Spinal cord (tissue), 10 donors: Measurements from ENCODE around the gene NCLN. TPM values are rescaled to one million over a fixed set of nuclear protein-coding genes. Genes with fewer than 3 reads are reported as not detected.
"Not testable (repeated sequence)": the region's sequence is repeated elsewhere in the genome, so short reads cannot be mapped to it uniquely, and the experiment has no call there.

Experiments used
- DNase-seq, 6 donors: peaks; one replicate each; pipeline versions ENCODE4 v3.0.0 to v3.0.0-alpha.2; 2013 to 2015; ENCODE audit warnings: low spot score in 6 of 6, low read depth in 4 of 6
- H3K27ac ChIP-seq: one replicate; pipeline ENCODE4 v1.5.1; 2013; ENCODE audit warnings: low read depth, low read length, control low read depth
- H3K27me3 ChIP-seq: one replicate; pipeline ENCODE4 v1.6.1; 2013; ENCODE audit warnings: low read length; ENCODE audit not compliant: control insufficient read depth, insufficient read depth
- H3K36me3 ChIP-seq: one replicate; pipeline ENCODE4 v1.6.1; 2013; ENCODE audit warnings: low read length; ENCODE audit not compliant: control insufficient read depth, insufficient read depth
- H3K4me1 ChIP-seq: one replicate; pipeline ENCODE4 v1.6.1; 2013; ENCODE audit warnings: low read length; ENCODE audit not compliant: control insufficient read depth, insufficient read depth
- H3K4me3 ChIP-seq: one replicate; pipeline ENCODE4 v1.5.1; 2013; ENCODE audit warnings: low read depth, low read length, control low read depth
- H3K9me3 ChIP-seq: one replicate; pipeline ENCODE4 v1.6.1; 2013; ENCODE audit warnings: low read length; ENCODE audit not compliant: control insufficient read depth, insufficient read depth
- WGBS: methylation state at CpG from one replicate; pipeline ENCODE4 v1.1.5; 2013; ENCODE audit warnings: missing lambda C conversion rate; ENCODE audit not compliant: insufficient coverage; 5-methylcytosine and 5-hydroxymethylcytosine counted together
- polyA plus RNA-seq, 2 donors: library from polyadenylated mRNA; unstranded; fragments of 120-200 nt; gene quantifications; one replicate each; pipeline ENCODE4 v1.2.1, GENCODE V29; 2013; ENCODE audit not compliant: insufficient read length in 2 of 2
- total RNA-seq, 2 donors: library from RNA; depleted of rRNA in 1 of 2; stranded (reverse); fragments of 120-200 nt in 1 of 2; fragments of >200 nt in 1 of 2; gene quantifications; one replicate each; pipeline versions ENCODE4 v1.2.3 to v1.2.4, GENCODE V29; 2013 to 2014
- donor health status: healthy.

Gene NCLN
- total and polyA plus RNA-seq, 4 donors: 12.1 to 55.4 (median 31.2) TPM

GRCh38 chr19:3188627-3189596 is 3.2 kb downstream of the NCLN start:
- peaks cover 32% of the 10 kb centered on the region for H3K4me1 ChIP-seq
- 96% methylated on average over 26 of the region's 35 CpGs for WGBS
- peaks cover 61% of the 10 kb centered on the region for H3K36me3 ChIP-seq
- no peaks in the 10 kb centered on the region for H3K9me3 ChIP-seq
- no peak overlapping the region for H3K27ac ChIP-seq
- DNase-seq: no peak
- H3K27me3 ChIP-seq: no peaks in the 10 kb centered on the region
- no peak overlapping the region for H3K4me3 ChIP-seq

GRCh38 chr19:3189702-3190469 is 4.2 kb downstream of the NCLN start:
- Histone ChIP-seq H3K27ac (no peak overlapping the region), H3K9me3 (no peaks in the 10 kb centered on the region), H3K4me1 (peaks cover 24% of the 10 kb centered on the region), H3K4me3 (no peak overlapping the region), H3K27me3 (no peaks in the 10 kb centered on the region), H3K36me3 (peaks cover 68% of the 10 kb centered on the region)
- WGBS: 85% methylated on average over 21 of the region's 28 CpGs
- DNase-seq: no peak

DNA sequence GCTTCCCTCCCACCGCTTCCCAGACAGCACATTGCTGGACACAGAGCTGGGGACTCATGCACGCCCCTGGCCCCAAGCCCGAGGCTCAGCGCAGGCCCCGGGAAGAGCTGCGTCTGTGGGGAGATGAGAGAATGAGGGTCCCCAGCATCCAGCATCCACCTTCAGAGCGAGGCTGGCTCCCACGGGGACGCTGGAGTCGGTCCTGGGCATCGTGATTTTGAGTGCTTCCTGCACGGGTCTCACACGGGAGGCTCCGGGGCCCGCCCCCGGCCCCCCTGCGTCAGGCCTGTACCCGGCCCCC is 4.7 kb downstream of the NCLN start:
- no peak overlapping the region for H3K27ac ChIP-seq
- peaks cover 23% of the 10 kb centered on the region for H3K4me1 ChIP-seq
- H3K36me3 ChIP-seq: peaks cover 68% of the 10 kb centered on the region
- H3K4me3 ChIP-seq: no peak overlapping the region
- no peaks in the 10 kb centered on the region for H3K27me3 ChIP-seq
- DNase-seq: no peak
- H3K9me3 ChIP-seq: no peaks in the 10 kb centered on the region
- WGBS: 94% methylated on average over 17 of the region's 18 CpGs

GRCh38 chr19:3190921-3191805 is 5.4 kb downstream of the NCLN start:
- Histone ChIP-seq H3K36me3 (peaks cover 73% of the 10 kb centered on the region), H3K27ac (no peak overlapping the region), H3K27me3 (no peaks in the 10 kb centered on the region), H3K4me3 (no peak overlapping the region), H3K4me1 (peaks cover 23% of the 10 kb centered on the region), H3K9me3 (no peaks in the 10 kb centered on the region)
- DNase-seq: no peak
- 86% methylated on average over 41 of the region's 46 CpGs for WGBS

GRCh38 chr19:3191806-3192104 is 6.0 kb downstream of the NCLN start:
- H3K9me3 ChIP-seq, H3K27me3 ChIP-seq, DNase-seq, H3K4me3 ChIP-seq, H3K27ac ChIP-seq: not testable (repeated sequence)
- Histone ChIP-seq H3K4me1 (peaks cover 17% of the 10 kb centered on the region), H3K36me3 (peaks cover 79% of the 10 kb centered on the region)
- WGBS: 95% methylated on average over 4 of the region's 12 CpGs

- no peak for DNase-seq
- H3K4me1 ChIP-seq: peaks cover 12% of the 10 kb centered on the region
- no peaks in the 10 kb centered on the region for H3K9me3 ChIP-seq
- no peaks in the 10 kb centered on the region for H3K27me3 ChIP-seq
- H3K4me3 ChIP-seq: no peak overlapping the region
- 96% methylated on average over 32 of the region's 32 CpGs for WGBS
- H3K27ac ChIP-seq: no peak overlapping the region
- peaks cover 83% of the 10 kb centered on the region for H3K36me3 ChIP-seq
Measured at GRCh38 chr19:3192228-3192635, 6.5 kb downstream of the NCLN start.

- Histone ChIP-seq H3K27me3 (no peaks in the 10 kb centered on the region), H3K27ac (no peak overlapping the region), H3K9me3 (no peaks in the 10 kb centered on the region), H3K36me3 (peaks cover 82% of the 10 kb centered on the region), H3K4me3 (no peak overlapping the region), H3K4me1 (peaks cover 8% of the 10 kb centered on the region)
- DNase-seq: no peak
- 96% methylated on average over 14 of the region's 14 CpGs for WGBS
Measured at GRCh38 chr19:3192684-3193083, 7.0 kb downstream of the NCLN start.

DNA sequence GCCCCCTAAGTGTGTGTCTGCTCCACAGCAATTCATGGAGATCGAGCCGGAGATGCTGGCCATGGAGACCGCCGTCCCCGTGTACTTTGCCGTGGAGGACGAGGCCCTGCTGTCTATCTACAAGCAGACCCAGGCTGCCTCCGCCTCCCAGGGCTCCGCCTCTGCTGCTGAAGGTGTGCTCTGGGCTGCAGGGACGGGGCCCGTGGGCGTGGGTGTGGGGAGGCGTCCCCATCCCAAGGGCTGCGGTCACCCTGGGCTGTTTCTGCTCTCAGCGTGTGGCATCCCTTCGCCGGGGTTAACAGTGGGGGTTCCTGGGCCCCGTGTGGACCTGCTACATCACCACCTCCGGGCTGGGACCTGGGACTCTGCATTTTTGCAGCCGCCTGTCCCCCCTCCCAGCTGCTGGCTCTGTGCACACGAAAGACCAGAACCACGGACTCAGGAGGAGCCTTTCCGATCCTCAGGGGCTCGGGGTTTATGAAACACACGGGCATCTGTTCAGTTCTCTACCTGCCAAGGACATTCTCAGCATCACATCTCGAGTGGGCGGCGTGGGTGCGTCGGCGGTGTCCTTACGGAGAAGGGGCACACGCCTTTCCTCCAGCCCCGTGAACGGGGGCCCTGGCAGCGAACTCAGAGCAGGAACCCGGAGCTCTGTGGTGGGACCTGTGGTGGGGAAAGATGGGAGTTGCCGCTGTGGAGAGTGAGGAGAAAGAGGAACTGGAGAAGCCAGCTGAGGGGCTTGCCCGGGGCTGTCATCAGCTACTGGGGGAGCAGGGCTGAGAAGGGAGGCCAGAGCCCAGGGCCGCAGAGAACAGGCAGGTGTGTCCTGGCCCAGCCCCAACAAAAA is 7.8 kb downstream of the NCLN start:
- no peak for DNase-seq
- Histone ChIP-seq H3K4me3 (no peak overlapping the region), H3K9me3 (no peaks in the 10 kb centered on the region), H3K4me1 (peaks cover 4% of the 10 kb centered on the region), H3K27me3 (no peaks in the 10 kb centered on the region), H3K36me3 (peaks cover 80% of the 10 kb centered on the region), H3K27ac (no peak overlapping the region)
- WGBS: 93% methylated on average over 38 of the region's 40 CpGs
